Mucosa of stomach (tissue), 1 donor: ENCODE results near the gene SLC39A3.

Experiments
- H3K27me3 ChIP-seq: one replicate; pipeline ENCODE4 v1.7.0; 2013; ENCODE audit warnings: mild to moderate bottlenecking, low read length; ENCODE audit not compliant: control insufficient read depth, insufficient read depth
- H3K36me3 ChIP-seq: one replicate; pipeline ENCODE4 v1.7.0; 2013; ENCODE audit warnings: low read length; ENCODE audit not compliant: control insufficient read depth, insufficient read depth
- H3K4me1 ChIP-seq: one replicate; pipeline ENCODE4 v1.7.0; 2013; ENCODE audit warnings: mild to moderate bottlenecking, low read length; ENCODE audit not compliant: control insufficient read depth, insufficient read depth
- H3K4me3 ChIP-seq: one replicate; pipeline ENCODE4 v1.7.0; 2013; ENCODE audit warnings: low read length
- H3K9ac ChIP-seq: one replicate; pipeline ENCODE4 v1.7.0; 2013; ENCODE audit warnings: mild to moderate bottlenecking, low read length, moderate library complexity
- H3K9me3 ChIP-seq: one replicate; pipeline ENCODE4 v1.7.0; 2013; ENCODE audit warnings: mild to moderate bottlenecking, low read length, moderate library complexity; ENCODE audit not compliant: control insufficient read depth
- donor health status: Pancreatic carcinoma.

SLC39A3 gene

GRCh38 chr19:2699413-2700140 lies 40.2 kb downstream of the SLC39A3 start:
- Histone ChIP-seq H3K4me3 (no peak overlapping the region), H3K9me3 (no peaks in the 10 kb centered on the region), H3K9ac (no peak overlapping the region), H3K36me3 (no peaks in the 10 kb centered on the region), H3K27me3 (peaks cover 3% of the 10 kb centered on the region), H3K4me1 (peaks cover 18% of the 10 kb centered on the region)

- H3K27me3 ChIP-seq: no peaks in the 10 kb centered on the region
- H3K9ac ChIP-seq: no peak overlapping the region
- peaks cover 4% of the 10 kb centered on the region for H3K4me1 ChIP-seq
- H3K36me3 ChIP-seq: no peaks in the 10 kb centered on the region
- no peak overlapping the region for H3K4me3 ChIP-seq
- H3K9me3 ChIP-seq: no peaks in the 10 kb centered on the region
These were observed 45.6 kb downstream of the SLC39A3 start for GRCh38 chr19:2694196-2694595.

GRCh38 chr19:2693492-2694160 lies 46.2 kb downstream of the SLC39A3 start:
- Histone ChIP-seq H3K9ac (no peak overlapping the region), H3K4me1 (peaks cover 4% of the 10 kb centered on the region), H3K27me3 (no peaks in the 10 kb centered on the region)

GRCh38 chr19:2691951-2692350 lies 47.9 kb downstream of the SLC39A3 start:
- no peaks in the 10 kb centered on the region for H3K9me3 ChIP-seq
- H3K36me3 ChIP-seq: no peaks in the 10 kb centered on the region
- no peak overlapping the region for H3K9ac ChIP-seq
- no peaks in the 10 kb centered on the region for H3K27me3 ChIP-seq
- H3K4me1 ChIP-seq: peaks cover 4% of the 10 kb centered on the region
- no peak overlapping the region for H3K4me3 ChIP-seq

More at GRCh38 chr19:2693492-2694160, 46.2 kb downstream of the SLC39A3 start:
- no peak overlapping the region for H3K4me3 ChIP-seq
- H3K9me3 ChIP-seq: no peaks in the 10 kb centered on the region
- no peaks in the 10 kb centered on the region for H3K36me3 ChIP-seq

GRCh38 chr19:2690856-2691255 lies 49.0 kb downstream of the SLC39A3 start:
- Histone ChIP-seq H3K9me3 (no peaks in the 10 kb centered on the region), H3K4me1 (peaks cover 4% of the 10 kb centered on the region), H3K36me3 (no peaks in the 10 kb centered on the region), H3K27me3 (no peaks in the 10 kb centered on the region), H3K9ac (no peak overlapping the region), H3K4me3 (no peak overlapping the region)

- H3K9me3 ChIP-seq: no peaks in the 10 kb centered on the region
- no peak overlapping the region for H3K4me3 ChIP-seq
- H3K9ac ChIP-seq: no peak overlapping the region
These were observed 53.5 kb downstream of the SLC39A3 start for GRCh38 chr19:2686360-2686759.

GRCh38 chr19:2685204-2685704 lies 54.6 kb downstream of the SLC39A3 start:
- Histone ChIP-seq H3K4me1 (peaks cover 5% of the 10 kb centered on the region), H3K9ac (no peak overlapping the region), H3K27me3 (no peaks in the 10 kb centered on the region), H3K36me3 (no peaks in the 10 kb centered on the region), H3K4me3 (no peak overlapping the region), H3K9me3 (no peaks in the 10 kb centered on the region)

More at GRCh38 chr19:2686360-2686759, 53.5 kb downstream of the SLC39A3 start:
- Histone ChIP-seq H3K4me1 (peaks cover 5% of the 10 kb centered on the region), H3K36me3 (no peaks in the 10 kb centered on the region), H3K27me3 (no peaks in the 10 kb centered on the region)

- Histone ChIP-seq H3K36me3 (no peaks in the 10 kb centered on the region), H3K4me3 (no peak overlapping the region), H3K9ac (no peak overlapping the region), H3K4me1 (peaks cover 5% of the 10 kb centered on the region), H3K9me3 (no peaks in the 10 kb centered on the region), H3K27me3 (no peaks in the 10 kb centered on the region)
These were observed 56.3 kb downstream of the SLC39A3 start for GRCh38 chr19:2683430-2684003.
